Measurements from ENCODE around the gene RPL28.
"Not testable (repeated sequence)": the region's sequence is repeated elsewhere in the genome, so short reads cannot be mapped to it uniquely, and the experiment has no call there.

The RPL28 gene

GRCh38 chr19:55410168-55410567, 24.4 kb downstream of the RPL28 start:
- DNase-seq (ENCODE audit: extremely low spot score, insufficient read length, low read depth), result no peak
- FAIRE-seq, result no peak

- DNase-seq (ENCODE audit: extremely low spot score, insufficient read length, low read depth), result no peak
- FAIRE-seq, result peak; percentile 67
Observed at GRCh38 chr19:55418185-55418584, 32.5 kb downstream of the RPL28 start.

GRCh38 chr19:55419103-55419502, 33.4 kb downstream of the RPL28 start:
- no peak for FAIRE-seq

GRCh38 chr19:55419624-55420236, 34.0 kb downstream of the RPL28 start:
- DNase-seq (ENCODE audit: extremely low spot score, insufficient read length, low read depth), result no peak

More at GRCh38 chr19:55419103-55419502, 33.4 kb downstream of the RPL28 start:
- DNase-seq (ENCODE audit: extremely low spot score, insufficient read length, low read depth), result no peak

GRCh38 chr19:55421281-55421680, 35.5 kb downstream of the RPL28 start:
- not testable (repeated sequence) for FAIRE-seq

More at GRCh38 chr19:55419624-55420236, 34.0 kb downstream of the RPL28 start:
- no peak for FAIRE-seq

GRCh38 chr19:55423225-55424005, 37.7 kb downstream of the RPL28 start:
- DNase-seq (ENCODE audit: extremely low spot score, insufficient read length, low read depth) (no peak), FAIRE-seq (no peak)

More at GRCh38 chr19:55421281-55421680, 35.5 kb downstream of the RPL28 start:
- not testable (repeated sequence) for DNase-seq (ENCODE audit: extremely low spot score, insufficient read length, low read depth)

- DNase-seq (ENCODE audit: extremely low spot score, insufficient read length, low read depth) (no peak), FAIRE-seq (no peak)
Observed at GRCh38 chr19:55424518-55424917, 38.8 kb downstream of the RPL28 start.

- no peak for FAIRE-seq
- no peak for DNase-seq (ENCODE audit: extremely low spot score, insufficient read length, low read depth)
Observed at GRCh38 chr19:55426042-55426441, 40.3 kb downstream of the RPL28 start.

- DNase-seq (ENCODE audit: extremely low spot score, insufficient read length, low read depth) (no peak), FAIRE-seq (no peak)
Observed at GRCh38 chr19:55431183-55431582, 45.5 kb downstream of the RPL28 start.

- no peak for FAIRE-seq
- no peak for DNase-seq (ENCODE audit: extremely low spot score, insufficient read length, low read depth)
Observed at GRCh38 chr19:55432241-55432959, 46.7 kb downstream of the RPL28 start.

GRCh38 chr19:55433292-55433691, 47.6 kb downstream of the RPL28 start:
- FAIRE-seq (no peak), DNase-seq (ENCODE audit: extremely low spot score, insufficient read length, low read depth) (no peak)

- DNase-seq (ENCODE audit: extremely low spot score, insufficient read length, low read depth), result no peak
- FAIRE-seq, result peak; percentile 66
Observed at GRCh38 chr19:55434356-55434919, 48.7 kb downstream of the RPL28 start.

GRCh38 chr19:55435020-55435419, 49.3 kb downstream of the RPL28 start:
- peak; percentile 5 for FAIRE-seq

GRCh38 chr19:55436847-55437246, 51.1 kb downstream of the RPL28 start:
- FAIRE-seq, result no peak
- DNase-seq (ENCODE audit: extremely low spot score, insufficient read length, low read depth), result no peak

More at GRCh38 chr19:55435020-55435419, 49.3 kb downstream of the RPL28 start:
- no peak for DNase-seq (ENCODE audit: extremely low spot score, insufficient read length, low read depth)

- DNase-seq (ENCODE audit: extremely low spot score, insufficient read length, low read depth), result no peak
- no peak for FAIRE-seq
Observed at GRCh38 chr19:55437410-55437809, 51.7 kb downstream of the RPL28 start.

- no peak for DNase-seq (ENCODE audit: extremely low spot score, insufficient read length, low read depth)
- no peak for FAIRE-seq
Observed at GRCh38 chr19:55439052-55439451, 53.3 kb downstream of the RPL28 start.

- FAIRE-seq (no peak), DNase-seq (ENCODE audit: extremely low spot score, insufficient read length, low read depth) (no peak)
Observed at GRCh38 chr19:55440411-55441105, 54.8 kb downstream of the RPL28 start.

GRCh38 chr19:55441319-55441691, 55.6 kb downstream of the RPL28 start:
- no peak for FAIRE-seq
- no peak for DNase-seq (ENCODE audit: extremely low spot score, insufficient read length, low read depth)

- DNase-seq (ENCODE audit: extremely low spot score, insufficient read length, low read depth), result no peak
- no peak for FAIRE-seq
Observed at GRCh38 chr19:55441692-55442321, 56.1 kb downstream of the RPL28 start.
